ENCODE results near the gene ERI3. TPM values are rescaled to one million over a fixed set of nuclear protein-coding genes. Genes with fewer than 3 reads are reported as not detected.

ERI3 gene
- total RNA-seq, 3 donors from 2014 or later: 35.6 to 42.1 (median 36.4) TPM

- Histone ChIP-seq H3K4me1 (ENCODE audit: low read depth) (peaks cover 27% of the 10 kb centered on the region), H3K9me3 (no peaks in the 10 kb centered on the region), H3K36me3 (ENCODE audit: low read depth) (no peaks in the 10 kb centered on the region), H3K4me3 (no peak overlapping the region)
- intact Hi-C loops (cut with DNase I, micrococcal nuclease): no loop called here
- peak in 1 of 3 donors; percentile 64 for DNase-seq
- ATAC-seq: no peak
- no peak for TF ChIP-seq CTCF (IDR thresholded peaks at IDR 0.05)
Measured at GRCh38 chr1:44259090-44259489, 96.0 kb downstream of the ERI3 start.

GRCh38 chr1:44256762-44257554 is 98.1 kb downstream of the ERI3 start:
- no peak for TF ChIP-seq CTCF (IDR thresholded peaks at IDR 0.05)
- no peak for DNase-seq
- no peak overlapping the region for H3K4me3 ChIP-seq
- H3K4me1 ChIP-seq (ENCODE audit: low read depth): peaks cover 19% of the 10 kb centered on the region
- no peaks in the 10 kb centered on the region for H3K9me3 ChIP-seq
- intact Hi-C loops (cut with DNase I, micrococcal nuclease): no loop called here
- no peak for ATAC-seq
- no peaks in the 10 kb centered on the region for H3K36me3 ChIP-seq (ENCODE audit: low read depth)

GRCh38 chr1:44254392-44254910 is 100.6 kb downstream of the ERI3 start:
- TF ChIP-seq CTCF (IDR thresholded peaks at IDR 0.05): no peak
- H3K36me3 ChIP-seq (ENCODE audit: low read depth): no peaks in the 10 kb centered on the region
- no peaks in the 10 kb centered on the region for H3K9me3 ChIP-seq
- intact Hi-C loops (cut with DNase I, micrococcal nuclease): no loop called here
- DNase-seq (no peak), ATAC-seq (no peak)
- H3K4me1 ChIP-seq (ENCODE audit: low read depth): peaks cover 21% of the 10 kb centered on the region
- H3K4me3 ChIP-seq: no peak overlapping the region

GRCh38 chr1:44251989-44252671 is 102.9 kb downstream of the ERI3 start:
- Histone ChIP-seq H3K4me3 (no peak overlapping the region), H3K36me3 (ENCODE audit: low read depth) (no peaks in the 10 kb centered on the region), H3K9me3 (no peaks in the 10 kb centered on the region), H3K4me1 (ENCODE audit: low read depth) (peaks cover 21% of the 10 kb centered on the region)
- no peak for DNase-seq
- intact Hi-C loops (cut with DNase I, micrococcal nuclease): no loop called here
- TF ChIP-seq CTCF (IDR thresholded peaks at IDR 0.05): no peak
- ATAC-seq: peak; percentile 58

GRCh38 chr1:44251486-44251885 is 103.6 kb downstream of the ERI3 start:
- peak; percentile 89 for ATAC-seq
- intact Hi-C loops (cut with DNase I, micrococcal nuclease): no loop called here
- Histone ChIP-seq H3K36me3 (ENCODE audit: low read depth) (no peaks in the 10 kb centered on the region), H3K4me3 (no peak overlapping the region), H3K4me1 (ENCODE audit: low read depth) (peaks cover 21% of the 10 kb centered on the region), H3K9me3 (no peaks in the 10 kb centered on the region)
- TF ChIP-seq CTCF (IDR thresholded peaks at IDR 0.05): no peak
- peak in 1 of 3 donors; percentile 53 for DNase-seq

Measured in mucosa of descending colon (tissue), 3 donors.